Epithelial cell of prostate (primary cell): ENCODE results near the gene ARG1.

Experiments
- DNase-seq: peaks from one replicate; pipeline ENCODE4 v3.0.0-alpha.2; 2011; ENCODE audit warnings: low read depth, low spot score
- H3K27ac ChIP-seq: fragments of 450-650 bp; 2 replicates; pipeline ENCODE4 v1.5.1; 2017; ENCODE audit warnings: mild to moderate bottlenecking

The ARG1 gene

DNA sequence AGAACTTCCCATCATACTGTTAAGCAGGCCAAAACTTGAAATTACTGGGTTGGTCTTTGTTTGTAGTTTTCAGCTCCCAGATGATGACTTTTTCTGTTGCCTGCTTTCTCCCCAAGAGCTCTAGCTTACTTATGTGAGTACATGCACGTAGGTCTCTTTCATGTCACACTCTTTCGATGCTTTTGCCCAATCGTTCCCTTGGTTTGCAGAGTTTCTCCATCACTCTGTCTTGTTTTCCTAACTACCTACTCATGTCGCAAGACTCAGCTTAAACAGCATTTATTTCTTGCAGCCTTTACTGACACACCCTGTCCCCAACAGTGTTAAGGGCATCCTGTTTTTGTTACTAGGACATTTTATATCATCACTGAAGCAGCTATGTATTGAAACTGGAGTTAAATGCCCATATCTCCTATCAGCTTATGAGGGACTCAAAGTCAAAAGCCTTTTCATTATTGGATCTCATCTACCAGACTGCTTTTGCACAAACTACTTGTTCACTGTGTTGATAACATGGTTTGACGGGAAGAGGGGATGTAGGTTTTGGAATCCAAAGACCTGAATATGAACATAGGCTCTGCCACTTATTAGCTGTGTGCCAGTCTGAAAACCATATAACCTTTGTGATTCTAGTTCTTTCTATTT, 2.9 kb downstream of the ARG1 start:
- no peak overlapping the region for H3K27ac ChIP-seq
- no peak for DNase-seq

- DNase-seq, result no peak
- H3K27ac ChIP-seq, result no peak overlapping the region
Observed at GRCh38 chr6:131581523-131581922, 8.5 kb downstream of the ARG1 start.

DNA sequence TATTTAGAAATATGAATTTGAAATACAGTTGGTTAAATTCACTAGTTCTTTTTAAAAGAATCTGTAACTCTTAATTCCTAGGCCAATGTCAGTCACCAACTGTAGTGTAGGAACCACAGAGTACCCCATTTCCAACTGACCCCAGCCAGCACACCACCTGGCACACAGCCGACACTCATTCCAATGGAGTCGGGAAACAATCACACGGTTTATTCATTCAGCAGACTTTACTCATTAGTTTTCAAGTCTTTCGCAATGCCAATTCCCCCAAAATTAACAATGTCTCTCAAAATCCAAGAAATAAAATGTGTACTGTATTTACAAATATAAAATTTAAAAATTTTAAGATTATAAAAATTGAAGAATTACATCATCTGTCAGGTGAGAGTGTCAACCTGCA, 13.5 kb downstream of the ARG1 start:
- no peak overlapping the region for H3K27ac ChIP-seq
- no peak for DNase-seq

GRCh38 chr6:131587909-131588308, 14.9 kb downstream of the ARG1 start:
- H3K27ac ChIP-seq, result no peak overlapping the region
- DNase-seq, result no peak

DNA sequence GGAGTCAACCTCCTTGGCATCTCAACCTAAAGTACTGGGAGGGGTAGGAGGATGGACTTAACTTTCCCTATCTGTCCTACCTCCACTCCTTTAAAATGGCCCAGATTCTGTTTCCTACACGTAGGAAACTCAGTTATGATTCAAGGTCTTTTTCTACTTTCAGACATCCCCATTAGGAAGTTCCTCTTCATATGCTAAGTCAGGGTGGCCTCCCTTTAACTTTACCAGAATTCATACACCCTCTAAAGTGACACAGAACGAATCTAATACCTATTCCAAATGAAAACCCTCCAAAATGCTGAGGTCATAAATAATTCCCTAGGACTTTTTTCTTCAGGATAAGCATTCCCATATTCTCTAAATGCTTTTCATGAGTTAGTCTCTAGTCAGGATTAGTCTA, 15.6 kb downstream of the ARG1 start:
- no peak for DNase-seq
- no peak overlapping the region for H3K27ac ChIP-seq

DNA sequence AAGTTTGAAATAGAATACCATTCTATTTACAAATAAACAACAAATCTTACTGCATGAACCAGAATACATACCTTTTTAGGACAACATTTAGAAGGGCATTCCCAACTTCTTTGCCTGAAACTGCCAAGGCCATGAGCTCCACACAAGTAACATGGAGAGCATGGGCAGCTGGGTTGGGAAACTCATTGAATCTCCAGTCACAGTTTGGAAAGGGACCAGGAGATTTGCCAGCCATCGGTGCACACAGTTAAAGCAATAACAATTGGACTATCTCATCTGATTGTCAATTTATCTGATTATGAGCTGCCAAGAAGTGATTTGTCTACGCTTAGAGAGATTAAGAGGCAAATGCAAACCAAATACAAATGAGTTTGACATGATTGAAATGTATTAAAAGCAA, 19.9 kb downstream of the ARG1 start:
- DNase-seq, result no peak
- no peak overlapping the region for H3K27ac ChIP-seq

DNA sequence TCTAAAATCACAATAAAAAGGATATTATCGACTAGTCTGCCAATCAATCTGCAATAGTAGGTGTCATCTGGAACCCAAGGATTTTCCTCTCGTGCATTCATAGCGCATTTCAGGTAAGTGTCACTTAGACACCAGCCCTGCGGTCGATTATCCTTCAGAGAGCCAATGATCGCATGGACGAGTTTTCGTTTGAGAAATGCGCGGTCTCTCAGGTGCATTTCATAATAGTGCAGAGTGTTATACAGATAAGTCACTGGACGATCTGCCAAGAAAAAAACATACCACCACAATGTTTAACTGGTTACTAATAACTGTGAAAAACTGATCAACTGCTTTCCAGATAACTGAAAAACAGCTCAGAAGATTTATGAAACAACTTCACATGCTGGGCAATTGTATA, 21.0 kb downstream of the ARG1 start:
- H3K27ac ChIP-seq, result no peak overlapping the region
- DNase-seq, result no peak

- no peak overlapping the region for H3K27ac ChIP-seq
- no peak for DNase-seq
Observed at GRCh38 chr6:131597446-131597845, 24.4 kb downstream of the ARG1 start.

DNA sequence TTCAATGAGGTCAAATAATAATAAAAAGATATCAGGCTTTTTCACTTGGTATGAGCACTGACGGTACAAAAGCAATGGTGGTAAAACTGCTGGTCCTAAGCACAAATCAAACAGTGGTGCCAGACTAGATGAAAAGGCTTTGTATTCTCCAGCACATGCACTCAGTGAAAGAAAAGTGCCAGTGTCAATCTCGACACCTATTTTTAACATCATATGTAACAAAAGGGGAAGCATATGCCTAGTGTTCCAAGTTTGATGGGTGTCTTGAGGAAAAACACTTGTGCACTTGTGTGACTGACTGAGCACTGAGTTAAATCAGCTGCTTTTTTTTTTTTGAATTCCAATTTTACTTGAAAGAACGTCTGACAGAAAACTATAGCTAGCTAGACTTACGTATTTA, 27.7 kb downstream of the ARG1 start:
- DNase-seq, result no peak
- no peak overlapping the region for H3K27ac ChIP-seq

- no peak for DNase-seq
- no peak overlapping the region for H3K27ac ChIP-seq
Observed at GRCh38 chr6:131602781-131603312, 29.8 kb downstream of the ARG1 start.

- no peak for DNase-seq
- no peak overlapping the region for H3K27ac ChIP-seq
Observed at GRCh38 chr6:131613296-131613925, 40.4 kb downstream of the ARG1 start.

DNA sequence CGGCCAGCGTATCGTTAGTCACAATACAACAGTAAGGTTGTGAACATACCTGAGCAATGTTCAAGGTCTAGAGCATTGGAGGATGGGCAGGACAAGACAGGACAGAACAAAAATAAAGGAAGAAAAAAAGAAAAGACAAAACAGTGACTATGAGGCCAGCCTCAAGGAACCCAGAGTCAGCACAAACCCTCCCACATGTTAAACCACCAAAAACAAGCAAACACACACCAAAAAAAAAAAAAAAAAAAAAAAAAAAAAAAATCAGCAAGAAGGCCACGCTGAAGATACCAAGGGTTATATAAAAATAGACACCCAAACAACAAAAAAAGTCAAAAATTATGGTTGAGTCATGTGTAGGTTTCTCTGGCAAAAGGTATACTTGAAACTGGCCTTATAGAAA, 42.2 kb downstream of the ARG1 start:
- no peak overlapping the region for H3K27ac ChIP-seq
- DNase-seq, result no peak

- peak within 1 kb of the TSS; percentile 81 for H3K27ac ChIP-seq
- peak; percentile 82 for DNase-seq
Observed at GRCh38 chr6:131627724-131628682, 55.0 kb downstream of the ARG1 start, which contains the start of gene MED23. TSS of gene MED23 (minus strand) at chr6:131628242. CDS start at chr6:131628049, 193 bp downstream.

DNA sequence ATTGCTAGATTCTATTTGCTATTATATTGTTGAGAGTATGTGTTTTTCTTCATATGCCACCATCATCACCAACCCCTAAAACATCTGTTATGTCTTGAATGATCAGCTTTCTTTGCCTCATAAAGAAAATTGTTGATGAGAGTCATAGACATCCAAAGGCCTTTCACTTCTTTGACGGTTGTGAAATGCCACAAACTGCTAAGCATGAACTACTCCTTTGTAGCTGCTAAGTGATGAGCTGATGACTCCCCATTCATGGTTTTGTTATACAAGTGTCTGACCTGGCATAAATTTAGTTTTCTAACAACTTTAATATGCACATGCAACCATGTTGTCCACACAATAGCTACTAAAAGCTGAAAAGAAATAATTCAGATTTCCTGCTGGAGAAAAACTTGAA, 55.7 kb downstream of the ARG1 start:
- H3K27ac ChIP-seq, result no peak overlapping the region
- no peak for DNase-seq

- H3K27ac ChIP-seq, result no peak overlapping the region
- DNase-seq, result no peak
Observed at GRCh38 chr6:131629651-131630050, 56.6 kb downstream of the ARG1 start.

DNA sequence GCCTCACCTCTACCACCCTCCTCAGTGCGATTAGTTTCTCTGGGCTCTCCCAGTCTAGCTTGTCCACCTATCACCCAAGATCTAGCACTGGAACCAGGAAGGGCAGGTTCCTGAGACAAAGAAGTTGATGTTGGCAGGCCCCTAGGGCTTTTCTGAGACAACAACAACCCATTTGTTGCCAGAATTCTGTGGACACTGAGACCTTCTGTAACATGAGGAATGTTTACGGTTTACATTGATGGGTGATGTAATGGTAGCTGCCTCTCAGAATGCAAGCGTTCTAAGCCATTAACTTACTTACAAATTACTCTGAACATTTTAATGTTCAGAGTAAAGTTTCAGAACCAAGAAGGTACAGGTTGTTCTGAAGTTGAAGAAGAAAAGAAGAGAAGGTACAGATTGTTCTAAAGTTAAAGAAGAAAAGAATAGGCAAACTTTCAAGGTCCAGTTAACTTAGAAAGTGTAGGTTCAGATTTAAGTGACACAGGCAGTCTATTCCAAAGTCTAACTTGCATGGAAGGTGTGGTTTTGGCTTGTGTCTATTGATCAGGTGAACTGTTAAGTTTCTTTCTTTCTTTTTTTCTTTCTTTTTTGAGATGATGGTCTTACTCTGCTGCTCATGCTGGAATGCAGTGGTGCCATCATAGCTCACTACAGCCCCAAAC, 58.7 kb downstream of the ARG1 start:
- no peak overlapping the region for H3K27ac ChIP-seq
- peak; percentile 43 for DNase-seq
